GM12872 (cell line): Measurements from ENCODE around the gene RAD9A.

ENCODE experiments used
- CTCF ChIP-seq: IDR thresholded peaks from 3 replicates; pipeline ENCODE4 v1.5.1; 2011; ENCODE audit warnings: low read depth, mild to moderate bottlenecking, low read length, moderate library complexity; ENCODE audit not compliant: insufficient read depth

Gene RAD9A

GRCh38 chr11:67405196-67405567, 13.4 kb downstream of the RAD9A start:
- TF ChIP-seq CTCF = no peak

GRCh38 chr11:67405688-67406339, 14.0 kb downstream of the RAD9A start:
- no peak for TF ChIP-seq CTCF

- no peak for TF ChIP-seq CTCF
These were observed 14.7 kb downstream of the RAD9A start for GRCh38 chr11:67406420-67406968.

GRCh38 chr11:67406969-67407687, 15.3 kb downstream of the RAD9A start:
- 0 out of 3 replicates have a peak, but pooled peaks have one; percentile 1 for TF ChIP-seq CTCF

- no peak for TF ChIP-seq CTCF
These were observed 15.9 kb downstream of the RAD9A start for GRCh38 chr11:67407688-67408163.

GRCh38 chr11:67408437-67409200, 16.8 kb downstream of the RAD9A start:
- no peak for TF ChIP-seq CTCF

GRCh38 chr11:67409261-67409666, 17.5 kb downstream of the RAD9A start:
- no peak for TF ChIP-seq CTCF
